ENCODE results near the gene PAQR8.
"Not testable (repeated sequence)": the region's sequence is repeated elsewhere in the genome, so short reads cannot be mapped to it uniquely, and the experiment has no call there.

The PAQR8 gene

GRCh38 chr6:52384145-52384766 is 22.3 kb downstream of the PAQR8 start:
- DNase-seq: no peak

- no peak for DNase-seq
Measured at GRCh38 chr6:52385074-52385473, 23.1 kb downstream of the PAQR8 start.

- not testable (repeated sequence) for DNase-seq
Measured at GRCh38 chr6:52388119-52388518, 26.2 kb downstream of the PAQR8 start.

DNA sequence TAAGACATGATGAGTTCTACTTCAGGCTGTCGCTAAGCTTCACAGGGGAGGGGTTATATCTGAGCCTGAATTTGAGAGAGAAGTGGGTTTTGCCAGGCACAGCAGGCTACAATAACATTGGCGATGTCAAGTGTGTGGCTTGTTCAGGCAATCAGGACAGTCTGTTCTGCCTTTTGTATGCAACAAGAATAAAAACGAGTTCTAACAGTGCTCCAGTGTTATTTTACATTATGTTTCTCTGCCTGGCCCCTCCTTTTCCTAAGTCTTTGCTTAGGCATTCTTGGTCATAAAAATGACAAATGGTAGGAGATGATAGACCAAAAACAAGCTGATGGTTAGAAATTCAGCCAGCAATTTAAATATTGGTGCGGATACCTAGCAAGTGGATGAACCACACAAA is 26.8 kb downstream of the PAQR8 start:
- no peak for DNase-seq

DNA sequence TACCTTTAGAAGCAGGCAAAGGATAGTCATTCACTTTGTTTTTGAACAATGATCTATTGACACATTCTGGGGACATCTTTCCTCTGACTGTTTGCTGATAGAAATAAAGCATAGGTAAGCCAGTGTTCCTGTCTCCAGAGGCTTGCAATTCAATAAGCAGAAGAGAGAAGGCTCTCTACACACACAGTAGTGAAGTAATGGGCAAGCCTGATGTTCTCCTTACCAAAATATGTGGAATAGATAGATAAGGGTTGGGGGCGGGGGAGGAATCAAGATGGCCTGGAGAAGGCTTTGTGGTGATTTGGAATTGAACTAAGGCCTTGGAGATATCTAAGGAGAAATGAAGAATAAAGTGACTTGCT is 27.3 kb downstream of the PAQR8 start:
- no peak for DNase-seq

GRCh38 chr6:52389626-52390360 is 27.8 kb downstream of the PAQR8 start:
- peak; percentile 50 to 68 for DNase-seq

DNA sequence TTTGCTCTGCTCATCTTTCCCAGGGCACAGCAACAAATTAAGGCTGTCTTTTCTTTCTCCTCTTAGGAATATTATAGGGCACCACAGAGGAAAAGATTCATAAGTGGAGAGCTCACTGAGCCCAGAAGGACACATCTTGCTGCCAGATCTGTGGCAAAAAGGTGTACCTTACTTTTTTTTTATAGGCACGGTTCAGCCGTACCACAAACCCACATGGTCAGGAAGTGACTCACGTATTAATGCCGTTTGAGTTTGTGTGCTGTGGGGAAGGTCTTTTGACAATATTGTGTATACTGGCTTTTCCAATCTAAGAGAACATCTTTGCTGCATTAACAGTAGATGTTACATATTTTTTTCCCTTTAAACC is 28.4 kb downstream of the PAQR8 start:
- peak; percentile 70 to 80 for DNase-seq

- DNase-seq: no peak
Measured at GRCh38 chr6:52391599-52391998, 29.6 kb downstream of the PAQR8 start.

DNA sequence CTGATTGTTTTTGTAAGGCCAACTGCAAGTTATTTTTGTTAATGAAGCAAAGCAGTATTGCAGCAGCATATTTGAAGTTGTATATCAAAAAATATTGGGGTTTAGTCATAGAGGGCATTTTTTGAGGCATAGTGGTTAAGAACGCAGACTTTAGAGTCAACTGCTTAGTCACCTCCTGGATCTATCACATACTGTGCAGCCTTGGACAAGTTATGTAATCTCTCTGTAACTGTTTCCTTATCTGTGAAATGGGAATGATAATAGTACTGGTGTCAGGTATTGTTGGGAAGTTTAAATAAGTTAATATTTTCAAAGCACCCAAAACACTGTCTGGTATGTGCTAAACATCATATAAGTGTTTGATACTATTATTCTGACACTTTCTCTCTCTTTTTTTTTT is 31.0 kb downstream of the PAQR8 start:
- peak in 1 of 2 donors; percentile 31 for DNase-seq

GRCh38 chr6:52393780-52394179 is 31.8 kb downstream of the PAQR8 start:
- DNase-seq: no peak

GRCh38 chr6:52394251-52394666 is 32.3 kb downstream of the PAQR8 start:
- peak; percentile 29 to 54 for DNase-seq

DNA sequence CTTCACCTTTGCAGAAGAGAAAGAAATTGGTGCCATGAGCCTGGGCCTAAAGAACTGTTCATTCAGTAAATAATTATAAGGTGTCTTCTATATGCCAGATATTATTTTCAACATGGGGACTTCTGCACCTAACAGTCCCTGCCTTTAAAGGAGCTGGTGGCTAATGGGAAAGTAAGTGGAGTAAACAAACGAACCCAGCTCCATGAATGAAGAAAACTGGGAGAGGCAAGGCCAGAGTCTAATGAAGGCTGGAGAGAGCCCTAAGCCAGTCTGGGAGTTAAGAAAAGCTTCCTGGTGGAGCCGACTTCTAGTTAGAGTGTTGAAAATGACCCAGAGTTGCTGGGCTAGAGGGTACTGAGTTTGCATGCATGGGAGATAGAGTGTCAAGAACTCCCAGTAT is 34.0 kb downstream of the PAQR8 start:
- no peak for DNase-seq

DNA sequence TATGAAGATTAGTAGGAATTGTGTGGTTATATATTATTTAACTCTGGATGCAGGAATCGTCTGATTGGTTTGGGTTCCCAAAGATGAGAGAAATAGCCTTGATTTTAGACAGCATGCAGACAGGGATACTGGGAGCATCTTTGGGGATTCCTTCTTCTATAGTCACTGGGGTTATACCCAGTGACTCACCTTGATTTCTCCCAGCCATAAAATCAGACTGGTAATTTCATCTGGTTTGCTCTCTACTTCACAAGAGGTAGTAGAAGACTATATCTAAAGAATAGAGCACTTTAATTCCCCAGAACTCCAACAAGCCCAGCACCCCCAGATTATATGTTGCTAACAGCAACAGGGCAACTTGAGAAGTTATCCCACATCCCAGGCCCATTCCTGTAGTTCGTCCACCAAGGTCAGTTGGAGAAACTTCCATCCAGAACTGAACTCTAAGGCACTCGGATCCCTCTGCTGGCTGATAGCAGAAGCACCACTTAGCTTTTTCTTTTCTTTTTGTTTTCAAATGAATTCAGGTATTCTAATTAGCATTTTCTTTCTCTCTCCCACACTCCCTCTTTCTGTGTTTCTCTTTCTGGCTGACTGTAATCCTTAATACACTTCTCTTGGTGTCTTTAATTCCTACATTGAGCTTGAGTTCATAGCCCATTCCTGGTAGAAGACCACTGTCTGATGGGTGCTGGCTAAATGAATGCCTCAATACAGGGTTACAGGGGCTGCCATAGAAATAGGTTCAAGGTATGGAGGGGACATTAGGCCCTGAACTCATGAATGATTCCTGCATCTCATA is 37.8 kb downstream of the PAQR8 start:
- peak; percentile 38 to 56 for DNase-seq

DNA sequence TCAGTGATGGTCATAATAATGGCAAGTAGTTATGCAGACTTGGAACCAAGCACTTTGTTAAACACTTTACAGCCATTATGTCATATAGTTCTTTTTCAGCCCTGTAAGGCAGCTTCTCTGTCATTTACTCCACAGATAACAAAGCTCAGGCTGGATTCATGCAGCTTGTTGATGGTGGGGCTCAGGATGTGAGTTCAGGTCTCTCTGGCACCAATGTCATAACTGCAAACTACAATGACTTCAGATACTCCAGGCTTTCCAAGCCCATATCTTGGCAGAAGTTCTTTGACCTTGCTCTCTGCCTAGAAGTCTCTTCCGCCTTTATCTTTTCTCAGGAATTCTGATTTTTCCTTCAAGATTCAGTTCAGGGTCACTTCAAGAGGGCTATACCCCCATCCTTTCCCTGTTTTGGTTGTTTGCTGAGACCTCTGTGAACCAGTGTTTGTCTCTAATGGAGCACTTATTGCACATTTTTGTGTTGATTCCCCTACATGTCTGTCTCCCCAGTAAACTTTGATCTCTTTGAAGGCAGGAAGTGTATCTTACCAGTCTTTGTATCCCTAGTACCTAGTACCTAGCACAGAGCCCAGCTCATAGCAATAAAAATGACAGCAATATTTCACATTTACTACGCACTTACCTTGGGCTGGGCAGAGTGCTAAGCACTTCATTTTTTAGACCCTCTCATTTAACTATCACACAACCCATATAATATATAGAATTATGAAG is 38.5 kb downstream of the PAQR8 start:
- peak in 1 of 2 donors; percentile 29 for DNase-seq

DNA sequence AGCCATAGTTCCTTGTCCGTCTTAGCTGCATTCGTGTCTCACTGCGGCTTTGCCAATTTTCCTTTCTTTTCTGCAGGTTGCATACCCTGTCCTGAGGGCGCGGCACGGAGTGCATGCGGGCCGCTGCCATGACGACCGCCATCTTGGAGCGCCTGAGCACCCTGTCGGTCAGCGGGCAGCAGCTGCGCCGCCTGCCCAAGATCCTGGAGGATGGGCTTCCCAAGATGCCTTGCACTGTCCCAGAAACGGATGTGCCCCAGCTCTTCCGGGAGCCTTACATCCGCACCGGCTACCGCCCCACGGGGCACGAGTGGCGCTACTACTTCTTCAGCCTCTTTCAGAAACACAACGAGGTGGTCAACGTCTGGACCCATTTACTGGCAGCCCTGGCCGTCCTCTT is 41.1 kb downstream of the PAQR8 start:
- DNase-seq: no peak

- DNase-seq: no peak
Measured at GRCh38 chr6:52403627-52404026, 41.7 kb downstream of the PAQR8 start.

DNA sequence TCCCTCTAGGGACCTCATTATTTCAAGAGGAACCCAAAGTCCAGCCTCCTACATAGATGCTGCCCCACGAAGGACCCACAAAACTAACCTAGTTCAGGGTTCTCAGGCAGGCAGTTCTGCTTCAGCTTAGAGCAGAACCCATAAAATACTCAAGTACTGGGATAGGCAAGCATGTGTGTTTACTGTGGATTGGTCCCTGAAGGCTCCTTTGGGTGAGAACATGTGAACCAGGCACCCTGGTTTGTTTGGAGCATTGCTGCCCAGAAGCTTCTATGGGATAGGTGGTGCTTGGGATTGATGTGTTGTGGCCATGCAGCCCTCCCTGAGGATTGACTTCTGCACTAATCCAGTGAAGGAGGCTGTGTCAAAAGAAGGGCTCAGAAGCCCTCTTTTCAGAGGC is 43.3 kb downstream of the PAQR8 start:
- DNase-seq: no peak

DNA sequence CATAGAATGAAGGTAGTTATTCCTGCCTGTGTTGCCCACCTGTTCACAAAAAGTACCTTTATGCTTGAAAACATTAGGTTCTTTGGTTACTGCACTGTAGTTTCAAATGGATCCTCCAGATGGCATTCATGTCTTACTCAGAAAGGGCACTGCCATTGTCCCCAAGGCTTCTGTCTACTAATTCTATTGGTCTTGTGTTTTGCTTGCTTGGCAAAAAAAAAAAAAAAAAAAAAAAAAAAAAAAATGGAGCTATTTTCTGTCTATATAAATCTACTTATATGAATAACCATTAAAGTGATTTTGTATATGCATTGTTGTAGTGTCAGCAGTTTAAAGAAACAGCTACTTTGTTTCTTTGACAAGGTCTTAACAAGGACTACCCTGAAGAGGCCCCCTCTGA is 45.5 kb downstream of the PAQR8 start:
- DNase-seq: peak in 1 of 2 donors; percentile 51

DNA sequence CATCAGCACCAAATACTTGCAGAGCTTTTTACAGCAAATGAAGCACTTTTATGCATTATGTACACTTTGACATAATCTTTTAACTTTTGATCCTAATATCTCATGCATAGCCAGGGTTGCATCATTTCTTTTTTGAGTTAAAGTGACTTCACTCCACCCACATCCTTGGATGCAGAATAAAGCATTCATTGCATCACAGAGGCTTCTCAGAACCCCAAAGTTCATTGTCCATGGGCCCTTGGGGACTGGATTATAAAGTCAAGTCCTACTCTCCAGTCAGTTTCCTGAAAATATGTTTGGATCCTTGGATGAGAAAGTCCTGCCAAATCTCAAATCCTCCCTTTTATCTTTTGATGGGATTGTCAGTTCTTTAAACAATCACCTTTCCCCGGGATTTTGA is 47.5 kb downstream of the PAQR8 start:
- no peak for DNase-seq

GRCh38 chr6:52410979-52411378 is 49.0 kb downstream of the PAQR8 start:
- DNase-seq: no peak

GRCh38 chr6:52411911-52412310 is 50.0 kb downstream of the PAQR8 start:
- DNase-seq: no peak

DNA sequence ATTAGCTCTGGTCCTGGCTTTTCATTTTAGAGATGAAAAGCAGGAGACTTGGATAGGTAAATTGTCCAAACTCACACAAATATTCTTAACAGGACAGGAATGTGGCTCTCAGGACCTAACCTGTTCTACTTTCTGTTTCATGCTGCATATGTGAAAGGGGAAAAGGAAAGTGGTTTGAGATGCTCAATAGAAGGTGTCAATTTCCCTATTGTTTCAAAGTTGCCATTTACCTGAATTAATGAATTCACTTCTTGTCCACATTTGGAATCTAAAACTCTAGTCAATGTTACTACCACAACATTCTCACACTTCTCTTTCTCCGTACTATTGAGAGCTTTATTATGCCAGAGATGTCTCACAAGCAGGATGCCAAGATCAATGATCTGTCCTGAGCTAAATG is 53.4 kb downstream of the PAQR8 start:
- no peak for DNase-seq

GRCh38 chr6:52415917-52416628 is 54.1 kb downstream of the PAQR8 start:
- no peak for DNase-seq

All from CD4-positive, alpha-beta T cell treated with Interleukin-1 beta for 1 hour (primary cell).